Tibial nerve (tissue), 3 donors: ENCODE results near the gene TP53.

Experiments
- CTCF ChIP-seq, 5 experiments: fragments of 200-600 bp in 3 of 5; fragments of 450-650 bp in 2 of 5; sonication (generic) in 3 of 5; IDR thresholded peaks; one replicate each; pipeline ENCODE4 v1.5.1; 2016 to 2019; ENCODE audit warnings: antibody characterized with exemption in 5 of 5, mild to moderate bottlenecking in 3 of 5, moderate library complexity in 2 of 5
- POLR2A ChIP-seq, 2 donors: fragments of 450-650 bp; IDR thresholded peaks; one replicate each; pipeline ENCODE4 v1.6.1; 2017; ENCODE audit warnings: antibody characterized with exemption in 2 of 2, mild to moderate bottlenecking in 2 of 2, moderate library complexity in 2 of 2

GRCh38 chr17:7712111-7712771 lies 25.0 kb upstream of the TP53 start:
- TF ChIP-seq CTCF (IDR thresholded peaks at IDR 0.05), result no peak
- no peak for TF ChIP-seq POLR2A (IDR thresholded peaks at IDR 0.05)
